ENCODE measurements around the gene CCNL1.
A peak's percentile ranks its signal among the peaks of the same experiment; 100 is the strongest.
"Not testable (repeated sequence)": the region's sequence is repeated elsewhere in the genome, so short reads cannot be mapped to it uniquely, and the experiment has no call there.

The CCNL1 gene

DNA sequence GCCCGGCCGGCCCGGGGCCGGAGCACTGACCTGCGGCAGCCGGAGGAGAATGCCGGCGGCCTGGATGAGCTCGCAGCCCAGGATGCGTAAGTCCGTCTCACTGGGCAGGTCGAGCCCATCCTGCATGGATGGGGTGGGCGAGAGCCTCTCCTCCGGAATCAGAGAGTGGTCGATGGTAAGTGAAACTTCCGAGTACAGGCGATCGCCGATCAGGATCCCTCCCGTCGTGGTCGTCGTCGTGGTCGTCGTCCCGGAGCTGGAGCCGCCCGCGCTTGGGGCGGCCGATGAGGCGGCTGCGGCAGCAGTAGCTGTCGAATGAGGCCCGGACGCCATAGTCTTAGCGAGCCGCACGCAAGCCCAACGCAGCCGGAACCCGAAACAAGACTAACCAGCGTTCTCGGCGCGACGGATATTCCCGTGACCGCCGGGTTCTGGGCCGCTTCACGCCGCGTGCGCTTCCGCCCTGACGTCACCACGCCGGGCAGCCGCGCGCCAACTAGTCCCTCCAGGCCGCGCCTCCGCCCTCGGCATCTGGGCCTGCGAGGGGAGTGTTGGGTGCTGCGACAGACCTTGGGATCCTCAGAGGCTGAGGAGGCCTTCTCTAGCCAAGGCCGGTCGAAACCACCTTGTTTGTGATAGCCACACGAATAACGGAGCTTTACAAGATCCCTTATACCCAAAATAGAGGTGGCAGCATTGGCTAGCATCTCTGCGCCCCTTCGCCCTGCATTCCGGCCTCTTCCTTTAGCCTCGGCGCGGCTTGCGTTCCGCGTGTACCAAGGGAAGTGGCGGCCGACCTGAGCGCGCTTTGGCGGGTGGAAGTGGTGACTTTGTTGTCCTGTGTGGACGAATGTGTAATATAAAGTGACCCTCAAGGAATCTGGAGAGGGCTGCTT lies at the start of gene CCNL1:
Gene CCNL1, minus strand, starts transcription at position 386 of the 896 bp plus-strand sequence. Its CDS starts 53 bp downstream, at position 333.
- DNase-seq: peak; percentile 92

- no peak for DNase-seq
Observed at GRCh38 chr3:157204880-157205279, 44.9 kb upstream of the CCNL1 start.

DNA sequence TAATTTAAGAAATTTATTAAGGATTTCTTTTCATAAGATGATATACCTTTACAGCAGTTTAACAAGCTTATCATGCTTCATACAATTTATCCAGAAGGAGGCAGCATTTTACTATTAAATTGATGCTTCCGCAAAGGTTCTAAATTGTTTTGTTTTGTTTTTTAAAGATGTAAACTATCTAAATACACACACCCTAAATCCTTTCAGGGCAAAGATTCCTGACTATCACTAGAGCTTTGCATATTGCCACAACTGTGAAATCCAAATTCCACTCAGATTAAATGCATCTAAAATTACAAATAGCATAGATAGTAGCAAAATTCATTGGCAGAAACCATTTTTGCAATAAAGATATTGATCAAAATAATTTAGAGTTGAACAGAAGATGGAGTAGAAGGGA lies 44.5 kb upstream of the CCNL1 start:
- DNase-seq: no peak

DNA sequence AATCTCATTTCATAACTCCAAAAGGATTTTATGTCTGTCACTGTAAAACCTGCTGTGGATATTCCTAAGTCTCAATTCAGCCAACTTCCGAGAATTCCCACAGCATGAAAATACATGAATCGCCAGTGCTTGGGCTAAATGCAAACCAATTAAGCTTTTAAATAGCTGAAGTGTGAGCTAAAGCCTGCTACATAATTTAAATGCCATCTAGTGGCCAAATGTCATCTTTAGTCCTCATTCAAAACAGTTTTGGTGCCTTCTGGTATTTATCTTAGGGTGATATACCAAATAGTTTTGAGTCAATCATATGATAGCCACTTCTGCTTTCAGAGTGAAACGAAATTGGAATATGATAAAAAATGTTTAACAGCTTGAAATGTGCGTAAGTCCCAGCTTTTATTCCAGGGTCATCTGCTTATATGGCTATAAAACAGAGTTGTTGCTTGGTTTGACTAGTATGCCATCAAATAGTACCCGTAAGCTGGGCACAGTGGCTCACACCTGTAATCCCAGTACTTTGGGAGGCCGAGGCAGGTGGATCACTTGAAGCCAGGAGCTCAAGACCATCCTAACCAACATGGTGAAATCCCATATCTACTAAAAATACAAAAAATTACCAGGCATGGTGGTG lies 41.8 kb upstream of the CCNL1 start:
- DNase-seq: no peak

DNA sequence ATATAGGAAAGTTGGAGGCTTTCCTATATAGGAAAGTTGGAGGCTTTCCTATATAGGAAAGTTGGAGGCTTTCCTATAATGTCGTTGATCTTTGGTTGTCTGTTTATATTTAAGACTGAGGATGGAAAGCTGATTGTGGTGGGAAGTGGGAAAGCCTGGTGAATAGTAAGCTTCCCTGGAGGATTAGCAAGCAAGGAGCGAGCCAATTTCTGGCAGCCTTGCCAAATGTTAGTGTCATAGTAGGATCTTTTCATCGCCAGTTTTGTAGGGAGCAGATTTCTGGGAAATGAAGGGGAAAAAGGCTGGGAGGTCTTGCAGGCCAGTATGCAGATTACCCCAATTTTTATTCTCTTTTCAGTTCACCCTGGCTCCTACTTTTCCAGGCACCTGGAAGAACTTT lies 39.9 kb upstream of the CCNL1 start:
- DNase-seq: no peak

DNA sequence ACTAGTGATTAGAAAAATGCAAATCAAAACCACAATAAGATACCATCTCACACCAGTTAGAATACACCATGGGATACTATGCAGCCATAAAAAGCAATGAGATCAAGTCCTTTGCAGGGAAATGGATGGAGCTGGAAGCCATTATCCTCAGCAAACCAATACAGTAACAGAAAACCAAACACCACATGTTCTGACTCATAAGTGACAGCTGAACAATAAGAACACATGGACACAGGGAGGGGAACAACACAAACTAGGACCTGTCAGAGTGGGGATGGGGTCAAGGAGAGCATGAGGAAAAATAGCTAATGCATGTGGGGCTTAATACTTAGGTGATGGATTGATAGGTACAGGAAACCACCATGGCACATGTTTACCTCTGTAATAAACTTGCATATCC lies 36.0 kb upstream of the CCNL1 start:
- DNase-seq: no peak

GRCh38 chr3:157191149-157191548 lies 31.2 kb upstream of the CCNL1 start:
- DNase-seq: not testable (repeated sequence)

DNA sequence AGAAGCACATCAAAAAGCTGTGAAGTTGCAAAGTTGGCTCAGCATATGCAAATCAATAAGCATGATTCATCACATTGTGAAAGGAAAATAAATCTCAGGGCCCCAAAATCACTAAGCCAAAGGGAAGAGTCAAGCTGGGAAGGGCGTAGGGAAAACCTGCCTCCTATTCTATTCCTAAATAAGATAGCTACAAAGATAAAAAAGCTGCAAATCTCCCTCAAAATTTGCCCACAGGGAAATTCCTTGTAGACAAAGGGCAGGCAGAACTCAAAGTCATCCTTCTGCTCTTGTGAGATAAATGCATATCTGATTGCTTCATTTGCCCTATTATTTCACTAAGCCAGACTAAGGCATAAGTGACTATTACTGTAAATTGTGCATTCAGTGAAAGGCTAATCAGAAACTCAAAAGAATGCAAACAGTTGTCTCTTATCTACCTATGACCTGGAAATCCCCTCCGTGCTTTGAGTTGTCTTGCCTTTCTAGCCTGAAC lies 30.5 kb upstream of the CCNL1 start:
- DNase-seq: no peak

GRCh38 chr3:157188391-157188790 lies 28.4 kb upstream of the CCNL1 start:
- no peak for DNase-seq

DNA sequence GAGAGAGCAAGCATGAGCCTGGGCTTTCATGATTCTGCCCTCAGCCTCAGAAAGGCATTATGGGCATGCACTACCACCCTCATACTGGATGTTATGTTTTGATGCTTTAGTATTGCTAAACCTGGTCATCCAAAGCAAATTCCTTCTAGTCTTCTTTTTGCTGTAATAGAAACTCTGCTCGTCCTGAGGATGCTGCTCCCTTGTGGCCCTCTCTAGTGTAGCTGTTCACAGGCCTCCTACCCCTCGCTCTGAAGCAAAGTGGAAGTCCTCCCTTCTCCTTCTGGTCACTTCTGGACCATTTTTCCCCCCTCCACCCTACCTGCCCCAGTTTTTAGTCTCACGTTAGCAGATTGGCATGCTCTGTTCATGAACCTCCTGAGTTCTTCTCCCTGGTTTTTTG lies 22.9 kb upstream of the CCNL1 start:
- DNase-seq: no peak

DNA sequence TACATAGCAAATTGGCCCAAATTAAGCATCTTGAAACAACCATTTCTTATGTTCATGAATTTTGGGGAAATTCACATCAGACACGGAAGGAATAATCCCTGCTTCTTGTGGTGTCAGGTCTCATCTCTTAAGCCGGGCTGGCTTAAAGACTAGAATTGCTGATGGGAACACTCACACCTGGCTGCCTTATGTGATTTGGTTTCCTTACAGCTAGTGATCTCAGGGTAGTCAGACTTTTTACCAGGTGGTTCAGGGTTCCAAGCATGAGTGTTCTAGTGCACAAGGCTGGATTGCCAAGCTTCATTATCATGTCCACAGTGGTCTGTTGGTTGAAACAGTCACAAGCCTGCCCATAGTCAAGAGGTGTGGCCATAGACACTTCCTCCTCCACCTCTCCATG lies 20.3 kb upstream of the CCNL1 start:
- DNase-seq: no peak

DNA sequence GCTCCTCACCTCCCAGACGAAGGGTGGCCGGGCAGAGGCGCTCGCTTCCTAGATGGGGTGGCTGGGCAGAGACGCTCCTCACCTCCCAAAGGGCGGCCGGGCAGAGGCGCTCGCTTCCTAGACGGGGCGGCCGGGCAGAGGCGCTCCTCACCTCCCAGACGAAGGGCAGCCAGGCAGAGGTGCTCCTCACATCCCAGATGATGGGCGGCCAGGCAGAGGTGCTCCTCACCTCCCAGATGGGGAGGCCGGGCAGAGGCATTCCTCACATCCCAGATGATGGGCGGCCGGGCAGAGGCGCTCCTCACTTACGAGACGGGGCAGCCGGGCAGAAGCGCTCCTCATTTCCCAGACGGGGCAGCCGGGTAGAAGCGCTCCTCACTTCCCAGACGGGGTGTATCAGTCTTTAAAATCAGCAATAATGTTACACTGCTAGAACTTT lies 19.4 kb upstream of the CCNL1 start:
- no peak for DNase-seq

DNA sequence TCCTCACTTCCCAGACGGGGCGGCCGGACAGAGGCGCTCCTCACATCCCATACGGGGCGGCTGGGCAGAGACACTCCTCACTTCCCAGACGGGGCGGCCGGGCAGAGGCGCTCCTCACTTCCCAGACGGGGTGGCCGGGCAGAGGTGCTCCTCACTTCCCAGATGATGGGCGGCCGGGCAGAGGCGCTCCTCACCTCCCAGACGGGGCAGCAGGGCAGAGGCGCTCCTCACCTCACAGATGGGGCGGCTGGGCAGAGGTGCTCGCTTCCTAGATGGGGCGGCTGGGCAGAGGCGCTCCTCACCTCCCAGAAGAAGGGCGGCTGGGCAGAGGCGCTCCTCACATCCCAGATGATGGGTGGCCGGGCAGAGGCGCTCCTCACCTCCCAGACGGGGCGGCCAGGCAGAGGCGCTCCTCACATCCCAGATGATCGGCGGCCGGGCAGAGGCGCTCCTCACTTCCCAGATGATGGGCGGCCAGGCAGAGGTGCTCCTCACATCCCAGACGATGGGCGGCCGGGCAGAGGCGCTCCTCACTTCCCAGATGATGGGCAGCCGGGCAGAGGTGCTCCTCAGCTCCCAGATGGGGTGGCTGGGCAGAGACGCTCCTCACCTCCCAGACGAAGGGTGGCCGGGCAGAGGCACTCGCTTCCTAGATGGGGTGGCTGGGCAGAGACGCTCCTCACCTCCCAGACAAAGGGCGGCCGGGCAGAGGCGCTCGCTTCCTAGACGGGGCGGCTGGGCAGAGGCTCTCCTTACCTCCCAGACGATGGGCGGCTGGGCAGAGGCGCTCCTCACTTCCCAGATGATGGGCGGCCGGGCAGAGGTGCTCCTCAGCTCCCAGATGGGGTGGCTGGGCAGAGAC lies 18.8 kb upstream of the CCNL1 start:
- DNase-seq: not testable (repeated sequence)

- DNase-seq: not testable (repeated sequence)
Observed at GRCh38 chr3:157177801-157178453, 18.0 kb upstream of the CCNL1 start.

DNA sequence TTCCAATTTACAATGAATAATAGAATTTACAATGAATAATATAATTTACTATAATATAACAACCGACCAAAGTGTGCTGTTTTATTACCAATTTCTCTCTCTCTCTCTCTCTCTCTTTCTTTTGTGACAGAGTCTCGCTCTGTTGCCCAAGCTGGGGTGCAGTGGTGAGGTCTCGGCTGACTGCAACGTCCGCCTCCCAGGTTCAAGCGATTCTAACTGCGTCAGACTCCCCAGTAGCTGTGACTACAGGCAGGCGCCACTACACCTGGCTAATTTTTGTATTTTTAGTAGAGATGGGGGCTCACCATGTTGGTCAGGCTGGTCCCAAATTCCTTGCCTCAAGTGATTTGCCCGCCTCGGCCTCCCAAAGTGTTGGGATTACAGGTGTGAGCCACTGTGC lies 17.0 kb upstream of the CCNL1 start:
- no peak for DNase-seq

- DNase-seq: no peak
Observed at GRCh38 chr3:157175691-157176507, 16.0 kb upstream of the CCNL1 start.

DNA sequence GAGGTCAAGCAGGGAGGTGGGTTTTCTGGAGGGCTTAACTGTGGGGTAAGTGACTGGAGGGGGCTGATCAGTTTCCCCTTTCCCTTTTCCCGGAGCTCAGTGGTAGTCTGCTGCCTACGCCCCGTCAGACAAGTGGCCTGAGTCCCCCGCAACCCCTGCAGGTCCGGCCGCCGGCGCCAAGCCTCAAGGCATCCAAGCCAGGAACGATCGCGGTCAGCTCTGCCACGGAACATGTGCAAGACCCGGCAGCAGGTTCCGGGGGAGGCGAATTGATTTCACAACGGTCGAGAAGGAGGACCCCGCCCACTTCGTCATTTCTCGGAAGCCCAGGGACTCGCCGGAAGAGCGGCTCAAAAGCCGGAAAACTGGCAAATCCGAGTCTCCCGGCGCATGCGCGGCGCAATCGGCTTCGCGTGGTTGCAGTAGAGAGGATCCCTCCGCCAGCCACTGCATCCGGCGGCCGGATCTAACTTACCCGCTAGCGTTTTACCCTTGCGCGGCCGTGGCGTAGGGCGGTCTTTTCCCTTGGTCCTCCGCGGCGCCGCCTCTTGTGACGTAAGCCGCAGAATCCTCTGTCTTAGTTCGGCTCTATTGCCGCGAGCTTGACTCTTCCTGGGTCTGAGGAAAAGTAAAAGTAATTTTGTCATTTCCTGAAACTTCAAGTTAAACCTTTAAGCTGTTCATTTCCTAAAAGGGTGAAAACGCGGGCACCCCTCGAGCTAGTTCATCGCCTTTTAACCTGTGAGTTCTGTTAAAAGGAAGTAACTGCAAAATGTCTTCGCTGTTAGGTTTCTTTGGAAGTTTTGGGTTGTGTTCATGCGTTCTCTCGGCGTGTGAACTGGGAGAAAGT lies 14.9 kb upstream of the CCNL1 start:
- DNase-seq: peak; percentile 96

DNA sequence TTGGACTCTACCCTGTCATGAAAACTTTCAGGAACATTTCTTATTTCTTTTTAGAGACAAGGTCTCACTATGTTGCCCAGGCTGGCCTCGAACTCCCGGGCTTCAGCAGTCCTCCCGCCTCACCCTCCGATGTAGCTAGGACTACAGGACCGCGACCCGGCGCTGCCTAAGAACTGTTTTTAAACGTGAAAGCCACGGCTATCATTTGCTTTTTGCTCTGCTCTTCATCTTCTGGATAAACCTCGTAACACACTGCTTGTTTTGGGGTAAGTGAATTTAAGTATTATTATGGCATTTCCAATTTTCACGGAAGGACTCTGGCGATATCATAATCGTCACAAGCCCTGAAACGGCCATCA lies 14.3 kb upstream of the CCNL1 start:
- no peak for DNase-seq

DNA sequence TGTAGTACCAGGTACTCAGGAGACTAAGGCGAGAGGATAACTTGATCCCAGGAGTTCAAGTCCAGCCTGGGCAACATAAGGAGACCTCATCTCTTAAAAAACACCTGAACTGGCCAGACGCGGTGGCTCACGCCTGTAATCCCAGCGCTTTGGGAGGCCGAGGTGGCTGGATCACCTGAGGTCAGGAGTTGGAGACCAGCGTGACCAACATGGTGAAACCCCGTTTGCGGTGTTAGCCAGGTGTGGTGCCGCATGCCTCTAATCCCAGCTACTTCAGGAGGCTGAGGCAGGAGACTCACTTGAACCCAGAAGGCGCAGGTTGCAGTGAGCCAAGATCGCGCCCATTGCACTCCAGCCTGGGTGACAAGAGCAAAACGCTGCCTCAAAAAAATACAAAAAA lies 13.4 kb upstream of the CCNL1 start:
- not testable (repeated sequence) for DNase-seq

GRCh38 chr3:157172746-157173145 lies 12.8 kb upstream of the CCNL1 start:
- no peak for DNase-seq

DNA sequence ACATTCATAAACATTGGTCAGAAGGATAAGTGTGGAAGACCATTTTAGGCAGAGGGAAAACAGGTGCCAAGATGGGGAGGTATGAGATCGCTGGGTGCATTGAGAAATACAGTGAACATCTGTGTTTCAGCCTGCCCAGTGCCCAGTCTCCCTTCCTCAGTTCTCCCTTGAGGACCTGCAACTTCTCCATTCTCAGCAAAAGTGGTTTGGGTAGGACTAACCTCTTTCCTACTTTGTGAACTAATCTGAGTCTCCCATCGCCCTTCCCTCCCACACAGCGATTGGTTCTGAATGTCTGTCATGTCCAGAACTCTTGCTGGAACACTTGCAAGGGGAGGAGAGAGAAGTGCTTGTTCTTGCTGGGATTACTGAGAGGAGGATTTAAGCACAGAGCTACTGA lies 10.9 kb upstream of the CCNL1 start:
- DNase-seq: no peak
